Mesenchymal stem cell (in vitro differentiated cells and primary cell): ENCODE results near the gene PIK3CB.
A peak's percentile ranks its signal among the peaks of the same experiment; 100 is the strongest.

Experiments used
- DNase-seq: peaks from one replicate; pipeline ENCODE4 v3.0.0-alpha.2; 2013
- H2AFZ ChIP-seq: one replicate; pipeline ENCODE4 v1.6.1; 2013; ENCODE audit warnings: low read depth, mild to moderate bottlenecking, control low read depth, inconsistent platforms, low read length, moderate library complexity
- H2AK5ac ChIP-seq: 2 replicates; pipeline ENCODE4 v1.6.1; 2013; ENCODE audit warnings: low read length, moderate library complexity, mild to moderate bottlenecking, inconsistent platforms; ENCODE audit not compliant: severe bottlenecking
- H2BK120ac ChIP-seq: one replicate; pipeline ENCODE4 v1.6.1; 2013; ENCODE audit warnings: low read depth, mild to moderate bottlenecking, inconsistent platforms, low read length, moderate library complexity
- H2BK12ac ChIP-seq, 2 experiments: one replicate each; pipeline ENCODE4 v1.6.1; 2013; ENCODE audit warnings: inconsistent platforms in 2 of 2, low read length in 2 of 2, mild to moderate bottlenecking in 2 of 2, moderate library complexity in 2 of 2, control low read depth in 1 of 2
- H2BK15ac ChIP-seq: one replicate; pipeline ENCODE4 v1.6.1; 2013; ENCODE audit warnings: mild to moderate bottlenecking, low read depth, inconsistent platforms; ENCODE audit not compliant: poor library complexity, severe bottlenecking
- H2BK5ac ChIP-seq: 2 replicates; pipeline ENCODE4 v1.6.1; 2013; ENCODE audit warnings: low read depth, mild to moderate bottlenecking, low read length, control low read depth, inconsistent platforms; ENCODE audit not compliant: poor library complexity, severe bottlenecking
- H3K14ac ChIP-seq, 2 experiments: one replicate each; pipeline ENCODE4 v1.6.1; 2013; ENCODE audit warnings: inconsistent platforms in 2 of 2, low read length in 2 of 2, control low read depth in 1 of 2, mild to moderate bottlenecking in 1 of 2, moderate library complexity in 1 of 2
- H3K18ac ChIP-seq, 2 experiments: one replicate each; pipeline ENCODE4 v1.6.1; 2013; ENCODE audit warnings: inconsistent platforms in 2 of 2, low read length in 2 of 2, control low read depth in 1 of 2, low read depth in 1 of 2, mild to moderate bottlenecking in 1 of 2
- H3K23ac ChIP-seq, 2 experiments: one replicate each; pipeline ENCODE4 v1.6.1; 2013; ENCODE audit warnings: inconsistent platforms in 2 of 2, low read length in 2 of 2, mild to moderate bottlenecking in 2 of 2, moderate library complexity in 2 of 2, control low read depth in 1 of 2
- H3K27ac ChIP-seq: 2 replicates; pipeline ENCODE4 v1.5.1; 2013; ENCODE audit warnings: mild to moderate bottlenecking, moderate library complexity, low read length, control low read depth, inconsistent platforms; ENCODE audit not compliant: poor library complexity, severe bottlenecking
- H3K27me3 ChIP-seq, 2 experiments: 2 replicates each; pipeline versions ENCODE4 v1.6.1 to v1.7.0; 2013; ENCODE audit warnings: low read length in 2 of 2, mild to moderate bottlenecking in 2 of 2, moderate library complexity in 2 of 2, control low read depth in 1 of 2, inconsistent platforms in 1 of 2; ENCODE audit not compliant: control insufficient read depth in 1 of 2, insufficient read depth in 1 of 2
- H3K36me3 ChIP-seq, 2 experiments: 2 replicates each; pipeline versions ENCODE4 v1.6.1 to v1.7.0; 2013; ENCODE audit warnings: low read length in 2 of 2, control low read depth in 1 of 2, inconsistent platforms in 1 of 2, low read depth in 1 of 2, mild to moderate bottlenecking in 1 of 2; ENCODE audit not compliant: insufficient read depth in 2 of 2, control insufficient read depth in 1 of 2
- H3K4ac ChIP-seq, 2 experiments: one replicate each; pipeline ENCODE4 v1.6.1; 2013; ENCODE audit warnings: inconsistent platforms in 2 of 2, low read length in 2 of 2, mild to moderate bottlenecking in 2 of 2, moderate library complexity in 2 of 2, control low read depth in 1 of 2, low read depth in 1 of 2
- H3K4me1 ChIP-seq: 2 replicates; pipeline ENCODE4 v1.6.1; 2013; ENCODE audit warnings: low read depth, low read length, control low read depth; ENCODE audit not compliant: control insufficient read depth, insufficient read depth
- H3K4me2 ChIP-seq: 2 replicates; pipeline ENCODE4 v1.6.1; 2013; ENCODE audit warnings: low read length, mild to moderate bottlenecking, inconsistent platforms; ENCODE audit not compliant: poor library complexity, severe bottlenecking
- H3K4me3 ChIP-seq, 2 experiments: 2 replicates each; pipeline versions ENCODE4 v1.5.1 to v1.7.0; 2013; ENCODE audit warnings: low read length in 2 of 2, mild to moderate bottlenecking in 2 of 2, control low read depth in 1 of 2, low read depth in 1 of 2; ENCODE audit not compliant: insufficient read depth in 1 of 2
- H3K79me1 ChIP-seq: replicated peaks from 2 replicates; pipeline ENCODE4 v1.6.1; 2013; ENCODE audit warnings: mild to moderate bottlenecking, control low read depth, low read length, inconsistent platforms; ENCODE audit not compliant: poor library complexity, severe bottlenecking
- H3K9ac ChIP-seq: 2 replicates; pipeline ENCODE4 v1.7.0; 2013; ENCODE audit warnings: mild to moderate bottlenecking, low read length, moderate library complexity
- H3K9me3 ChIP-seq: 2 replicates; pipeline ENCODE4 v1.7.0; 2013; ENCODE audit warnings: mild to moderate bottlenecking, low read length; ENCODE audit not compliant: control insufficient read depth
- H4K8ac ChIP-seq: one replicate; pipeline ENCODE4 v1.6.1; 2013; ENCODE audit warnings: inconsistent platforms, mild to moderate bottlenecking, low read length, moderate library complexity
- H4K91ac ChIP-seq: one replicate; pipeline ENCODE4 v1.6.1; 2013; ENCODE audit warnings: mild to moderate bottlenecking, low read length, inconsistent platforms
- WGBS: methylation state at CpG from one replicate; pipeline ENCODE4 v1.1.7; 2013; ENCODE audit warnings: mixed read lengths; 5-methylcytosine and 5-hydroxymethylcytosine counted together

Gene PIK3CB

GRCh38 chr3:138712086-138712485 lies 122.6 kb downstream of the PIK3CB start:
- H3K14ac ChIP-seq: no peak overlapping the region
- no peak overlapping the region for H2AK5ac ChIP-seq
- H3K4me1 ChIP-seq: no peaks in the 10 kb centered on the region
- no peak overlapping the region for H4K91ac ChIP-seq
- H2AFZ ChIP-seq: no peak overlapping the region
- no peak overlapping the region for H2BK12ac ChIP-seq
- no peak overlapping the region for H3K4me2 ChIP-seq
- no peaks in the 10 kb centered on the region for H3K27me3 ChIP-seq
- no peak overlapping the region for H3K18ac ChIP-seq
- H3K4me3 ChIP-seq: no peak overlapping the region
- no peak overlapping the region for H3K23ac ChIP-seq
- H3K9ac ChIP-seq: no peak overlapping the region
- no peak overlapping the region for H2BK5ac ChIP-seq
- WGBS: no CpG with 5 or more reads among the region's 4 CpGs
- H3K9me3 ChIP-seq: no peaks in the 10 kb centered on the region
- H3K27ac ChIP-seq: no peak overlapping the region
- peaks cover 10 to 20% of the 10 kb centered on the region in 2 experiments for H3K36me3 ChIP-seq
- H3K79me1 ChIP-seq: peaks cover 1% of the 10 kb centered on the region
- DNase-seq: no peak
- H2BK120ac ChIP-seq: no peak overlapping the region
- no peak overlapping the region for H2BK15ac ChIP-seq
- no peak overlapping the region for H3K4ac ChIP-seq
- H4K8ac ChIP-seq: no peak overlapping the region

DNA sequence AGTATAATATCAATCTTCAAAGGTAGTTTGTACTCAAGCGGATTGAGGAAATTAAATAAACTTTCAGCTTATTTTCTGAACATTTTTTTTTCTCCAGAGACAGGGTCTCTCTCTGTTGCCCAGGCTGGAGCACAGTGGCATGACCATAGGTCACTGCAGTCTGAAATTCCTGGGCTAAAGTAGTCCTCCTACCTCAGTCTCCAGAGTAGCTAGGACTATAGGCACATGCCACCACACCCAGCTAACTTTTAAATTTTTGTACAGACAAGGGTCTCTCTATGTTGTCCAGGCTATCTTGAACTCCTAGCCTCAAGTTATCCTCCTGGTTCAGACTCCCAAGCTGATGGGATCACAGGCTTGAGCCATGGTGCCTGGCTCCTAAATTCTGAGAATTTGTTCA lies 129.1 kb downstream of the PIK3CB start:
- Histone ChIP-seq H3K27me3 (no peaks in the 10 kb centered on the region), H3K14ac (no peak overlapping the region), H3K4me1 (no peaks in the 10 kb centered on the region), H3K9ac (no peak overlapping the region), H4K8ac (no peak overlapping the region), H2AK5ac (no peak overlapping the region), H2AFZ (no peak overlapping the region), H3K4me3 (no peak overlapping the region), H3K9me3 (no peaks in the 10 kb centered on the region), H3K4me2 (no peak overlapping the region), H3K4ac (no peak overlapping the region), H2BK12ac (no peak overlapping the region), H3K18ac (no peak overlapping the region), H4K91ac (no peak overlapping the region), H3K79me1 (peaks cover 3% of the 10 kb centered on the region), H3K36me3 (peaks cover 7 to 32% of the 10 kb centered on the region in 2 experiments), H2BK120ac (no peak overlapping the region), H2BK15ac (no peak overlapping the region), H3K27ac (no peak overlapping the region), H2BK5ac (no peak overlapping the region), H3K23ac (no peak overlapping the region)
- WGBS: no CpG with 5 or more reads among the region's 1 CpG
- no peak for DNase-seq

GRCh38 chr3:138696666-138697370 lies 137.9 kb downstream of the PIK3CB start:
- Histone ChIP-seq H3K27me3 (no peaks in the 10 kb centered on the region), H3K79me1 (peaks cover 9% of the 10 kb centered on the region), H2BK120ac (no peak overlapping the region), H3K4me2 (no peak overlapping the region), H3K18ac (no peak overlapping the region), H3K9ac (no peak overlapping the region), H3K27ac (no peak overlapping the region), H3K9me3 (no peaks in the 10 kb centered on the region), H3K4ac (no peak overlapping the region), H3K4me3 (no peak overlapping the region), H4K8ac (no peak overlapping the region), H3K23ac (no peak overlapping the region), H2AFZ (no peak overlapping the region), H3K14ac (no peak overlapping the region), H2BK15ac (no peak overlapping the region), H2BK5ac (no peak overlapping the region), H2AK5ac (no peak overlapping the region), H2BK12ac (no peak overlapping the region), H4K91ac (no peak overlapping the region), H3K4me1 (peaks cover 4% of the 10 kb centered on the region), H3K36me3 (peaks cover 10 to 11% of the 10 kb centered on the region in 2 experiments)
- WGBS: no CpG with 5 or more reads among the region's 1 CpG
- no peak for DNase-seq

- Histone ChIP-seq H3K9ac (peak overlapping the region; percentile 71), H3K14ac (no peak overlapping the region), H3K27me3 (no peaks in the 10 kb centered on the region), H3K27ac (peak overlapping the region; percentile 89), H3K4ac (no peak overlapping the region), H3K4me3 (peak overlapping the region in 1 of 2 experiments; percentile 14), H3K36me3 (peaks cover 5 to 8% of the 10 kb centered on the region in 2 experiments), H2BK15ac (no peak overlapping the region), H4K91ac (no peak overlapping the region), H3K9me3 (no peaks in the 10 kb centered on the region), H2BK120ac (no peak overlapping the region), H3K4me1 (peaks cover 4% of the 10 kb centered on the region), H3K79me1 (peaks cover 7% of the 10 kb centered on the region), H2BK5ac (peak overlapping the region; percentile 67), H3K18ac (peak overlapping the region in 1 of 2 experiments; percentile 11), H2AK5ac (no peak overlapping the region), H2AFZ (no peak overlapping the region), H3K4me2 (peak overlapping the region; percentile 34), H2BK12ac (no peak overlapping the region), H4K8ac (no peak overlapping the region), H3K23ac (no peak overlapping the region)
- peak; percentile 88 for DNase-seq
- 17% methylated on average over 7 of the region's 8 CpGs for WGBS
Measured at GRCh38 chr3:138694287-138695007, 140.3 kb downstream of the PIK3CB start.
